H9 (cell line): ENCODE measurements around the gene KDM4C. TPM values are rescaled to one million over a fixed set of nuclear protein-coding genes. Genes with fewer than 3 reads are reported as not detected.

ENCODE experiments used
- DNase-seq: peaks from one replicate; pipeline ENCODE4 v3.0.0-alpha.2; 2017
- H2AFZ ChIP-seq: one replicate; pipeline ENCODE4 v1.6.1; 2013; ENCODE audit warnings: mild to moderate bottlenecking, low read length, control low read depth, moderate library complexity
- H2AK5ac ChIP-seq: 2 replicates; pipeline ENCODE4 v1.6.1; 2013; ENCODE audit warnings: low read length, control low read depth, mixed read lengths; ENCODE audit not compliant: insufficient read length
- H2BK120ac ChIP-seq: one replicate; pipeline ENCODE4 v1.6.1; 2013; ENCODE audit warnings: low read depth, mild to moderate bottlenecking, low read length, control low read depth, inconsistent platforms; ENCODE audit not compliant: poor library complexity, severe bottlenecking
- H2BK12ac ChIP-seq: 2 replicates; pipeline ENCODE4 v1.6.1; 2013; ENCODE audit warnings: low read length, control low read depth, mixed read lengths, low read depth; ENCODE audit not compliant: insufficient read length
- H2BK15ac ChIP-seq: 2 replicates; pipeline ENCODE4 v1.6.1; 2013; ENCODE audit warnings: low read depth, low read length, control low read depth
- H2BK20ac ChIP-seq: one replicate; pipeline ENCODE4 v1.6.1; 2013; ENCODE audit warnings: low read depth, mild to moderate bottlenecking, low read length, control low read depth, inconsistent platforms; ENCODE audit not compliant: poor library complexity, severe bottlenecking
- H2BK5ac ChIP-seq: 2 replicates; pipeline ENCODE4 v1.6.1; 2013; ENCODE audit warnings: low read length, control low read depth, mixed read lengths; ENCODE audit not compliant: insufficient read length
- H3K14ac ChIP-seq: 2 replicates; pipeline ENCODE4 v1.6.1; 2013; ENCODE audit warnings: low read length, control low read depth; ENCODE audit not compliant: insufficient read depth
- H3K18ac ChIP-seq: 2 replicates; pipeline ENCODE4 v1.6.1; 2013; ENCODE audit warnings: low read depth, mild to moderate bottlenecking, mixed read lengths, low read length, control low read depth; ENCODE audit not compliant: insufficient read length
- H3K23ac ChIP-seq: 2 replicates; pipeline ENCODE4 v1.6.1; 2013; ENCODE audit warnings: low read length, control low read depth, mixed read lengths, low read depth; ENCODE audit not compliant: insufficient read length
- H3K23me2 ChIP-seq: 2 replicates; pipeline ENCODE4 v1.6.1; 2013; ENCODE audit warnings: low read depth, mild to moderate bottlenecking, mixed read lengths, low read length, control low read depth; ENCODE audit not compliant: insufficient read length, poor library complexity, severe bottlenecking
- H3K27ac ChIP-seq: 2 replicates; pipeline ENCODE4 v1.5.1; 2013; ENCODE audit warnings: low read length, control low read depth, mixed read lengths, low read depth; ENCODE audit not compliant: insufficient read length
- H3K27me3 ChIP-seq: 2 replicates; pipeline ENCODE4 v1.6.1; 2013; ENCODE audit warnings: low read length, control low read depth, inconsistent platforms; ENCODE audit not compliant: insufficient read depth
- H3K4ac ChIP-seq: 2 replicates; pipeline ENCODE4 v1.6.1; 2013; ENCODE audit warnings: low read depth, mild to moderate bottlenecking, control low read depth, inconsistent platforms, low read length, moderate library complexity
- H3K4me1 ChIP-seq: 2 replicates; pipeline ENCODE4 v1.6.1; 2013; ENCODE audit warnings: low read length, control low read depth, inconsistent platforms; ENCODE audit not compliant: insufficient read depth
- H3K4me2 ChIP-seq: 2 replicates; pipeline ENCODE4 v1.6.1; 2013; ENCODE audit warnings: low read length, control low read depth, mixed read lengths; ENCODE audit not compliant: insufficient read length, insufficient read depth
- H3K56ac ChIP-seq: 2 replicates; pipeline ENCODE4 v1.6.1; 2013; ENCODE audit warnings: low read depth, mild to moderate bottlenecking, mixed read lengths, low read length, control low read depth; ENCODE audit not compliant: insufficient read length
- H3K79me1 ChIP-seq: 2 replicates; pipeline ENCODE4 v1.6.1; 2013; ENCODE audit warnings: low read depth, mild to moderate bottlenecking, moderate library complexity, low read length, control low read depth, inconsistent platforms; ENCODE audit not compliant: insufficient read depth, poor library complexity, severe bottlenecking
- H3K79me2 ChIP-seq: 2 replicates; pipeline ENCODE4 v1.6.1; 2013; ENCODE audit warnings: low read length, control low read depth, inconsistent platforms; ENCODE audit not compliant: insufficient read depth
- H3K9ac ChIP-seq: 2 replicates; pipeline ENCODE4 v1.6.1; 2013; ENCODE audit warnings: low read length, control low read depth, mixed read lengths; ENCODE audit not compliant: insufficient read length; ENCODE audit errors: extremely low read depth
- H3K9me3 ChIP-seq: one replicate; pipeline ENCODE4 v1.6.1; 2013; ENCODE audit warnings: low read depth, low read length, inconsistent platforms; ENCODE audit not compliant: control insufficient read depth
- H3T11ph ChIP-seq: one replicate; pipeline ENCODE4 v1.6.1; 2013; ENCODE audit warnings: mild to moderate bottlenecking, low read length, control low read depth, inconsistent platforms
- H4K20me1 ChIP-seq: one replicate; pipeline ENCODE4 v1.6.1; 2013; ENCODE audit not compliant: control insufficient read depth, insufficient read length, insufficient read depth
- H4K5ac ChIP-seq: 2 replicates; pipeline ENCODE4 v1.6.1; 2013; ENCODE audit warnings: low read depth, mild to moderate bottlenecking, mixed read lengths, low read length, control low read depth; ENCODE audit not compliant: insufficient read length
- H4K8ac ChIP-seq: replicated peaks from 2 replicates; pipeline ENCODE4 v1.6.1; 2013; ENCODE audit warnings: low read length, control low read depth, mixed read lengths, low read depth; ENCODE audit not compliant: insufficient read length
- H4K91ac ChIP-seq: 2 replicates; pipeline ENCODE4 v1.6.1; 2013; ENCODE audit warnings: low read depth, mild to moderate bottlenecking, moderate library complexity, mixed read lengths, low read length, control low read depth; ENCODE audit not compliant: insufficient read length
- H3K27ac Mint-ChIP-seq, 3 experiments: 2 replicates in 2 of 3; 3 replicates in 1 of 3; pipeline ENCODE4 v1.8.0; 2020 to 2021; ENCODE audit warnings: mixed read lengths in 3 of 3, mild to moderate bottlenecking in 1 of 3, moderate library complexity in 1 of 3
- H3K27me3 Mint-ChIP-seq: 2 replicates; pipeline ENCODE4 v1.8.0; 2021; ENCODE audit warnings: low read depth, mild to moderate bottlenecking, moderate library complexity, mixed read lengths
- H3K36me3 Mint-ChIP-seq, 3 experiments: 2 replicates in 2 of 3; 3 replicates in 1 of 3; pipeline ENCODE4 v1.8.0; 2020 to 2021; ENCODE audit warnings: low read depth in 3 of 3, mixed read lengths in 3 of 3; ENCODE audit not compliant: insufficient read depth in 1 of 3
- H3K4me1 Mint-ChIP-seq, 2 experiments: 2 replicates each; pipeline ENCODE4 v1.8.0; 2020; ENCODE audit warnings: mixed read lengths in 2 of 2
- H3K4me3 Mint-ChIP-seq, 2 experiments: 2 replicates in 1 of 2; 3 replicates in 1 of 2; pipeline ENCODE4 v1.8.0; 2020 to 2021; ENCODE audit warnings: mild to moderate bottlenecking in 2 of 2, mixed read lengths in 2 of 2, moderate library complexity in 1 of 2
- H3K9me3 Mint-ChIP-seq, 2 experiments: 2 replicates in 1 of 2; 3 replicates in 1 of 2; pipeline ENCODE4 v1.8.0; 2020; ENCODE audit warnings: mild to moderate bottlenecking in 2 of 2, mixed read lengths in 2 of 2, moderate library complexity in 1 of 2
- WGBS: extraction: QIAGEN DNeasy Blood & Tissue Kit; methylation state at CpG from one replicate; pipeline ENCODE4 v1.1.7; 2013; ENCODE audit warnings: missing lambda C conversion rate, low lambda C conversion rate, mixed read lengths; ENCODE audit not compliant: insufficient read length; ENCODE audit errors: extremely low coverage; 5-methylcytosine and 5-hydroxymethylcytosine counted together
- total RNA-seq: library from RNA; stranded (reverse); gene quantifications from 2 replicates; pipeline ENCODE4 v1.2.1, GENCODE V29; 2021
- TF ChIP-seq, protein P1 (sequence below): fragments of 200-600 bp; sonication (generic); conservative IDR thresholded peaks from 3 replicates; pipeline ENCODE4 v1.8.0; 2021; ENCODE audit warnings: antibody characterized with exemption, mild to moderate bottlenecking

Gene KDM4C
- total RNA-seq, 1 experiment from 2014 or later = 24.0 TPM

DNA sequence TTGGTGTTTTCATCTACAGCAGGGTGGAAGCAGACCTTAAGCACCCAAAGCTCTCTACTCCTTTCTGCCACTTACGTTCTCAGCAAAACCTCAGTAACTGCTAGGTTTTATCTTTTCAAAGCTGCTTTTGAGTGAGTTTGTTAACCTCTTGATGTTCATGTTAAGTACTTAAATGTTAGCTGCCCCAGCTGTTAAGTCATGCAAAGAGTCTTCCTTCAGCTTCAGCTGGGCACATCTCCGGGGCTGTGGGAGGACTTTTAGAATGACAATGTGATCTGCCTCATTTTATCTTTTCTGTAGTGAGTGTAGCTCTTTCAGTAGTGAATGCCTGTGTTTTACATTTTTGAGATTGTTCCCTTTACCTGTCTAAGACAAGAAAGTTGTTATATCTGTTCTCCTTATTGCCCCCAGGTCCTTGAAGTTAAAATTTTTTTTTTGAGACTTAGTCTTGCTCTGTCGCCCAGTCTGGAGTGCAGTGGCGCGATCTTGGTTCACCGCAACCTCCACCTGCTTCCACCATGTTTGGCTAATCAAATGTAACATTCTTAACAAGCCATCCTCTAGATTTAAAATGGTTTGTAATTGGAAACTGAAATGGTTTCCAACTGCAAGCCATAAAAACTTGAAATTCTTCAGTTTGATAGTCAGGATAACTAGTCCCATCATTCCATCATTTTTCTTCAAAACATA, 19.6 kb downstream of the KDM4C start:
- Histone ChIP-seq H3K79me2 (peaks cover 10% of the 10 kb centered on the region; the same call in 1 of the 2 replicates), H3K79me1 (peaks cover 10% of the 10 kb centered on the region), H3K4me2 (peak overlapping the region; percentile 43), H3K23ac (no peak overlapping the region), H2BK20ac (no peak overlapping the region), H4K91ac (no peak overlapping the region), H3K23me2 (no peaks in the 10 kb centered on the region), H2AFZ (no peak overlapping the region), H3K4ac (no peak overlapping the region), H3K56ac (no peak overlapping the region), H3K27ac (peak overlapping the region; percentile 86), H3K4me1 (peaks cover 6% of the 10 kb centered on the region), H3K14ac (no peak overlapping the region), H4K20me1 (no peaks in the 10 kb centered on the region), H2AK5ac (no peak overlapping the region), H2BK5ac (no peak overlapping the region), H3K18ac (no peak overlapping the region), H3T11ph (no peak overlapping the region), H2BK120ac (no peak overlapping the region), H4K5ac (no peak overlapping the region), H3K9ac (no peak overlapping the region), H3K27me3 (no peaks in the 10 kb centered on the region), H3K9me3 (no peaks in the 10 kb centered on the region), H4K8ac (no peak overlapping the region), H2BK15ac (no peak overlapping the region), H2BK12ac (no peak overlapping the region)
- Mint-ChIP-seq H3K27me3 (no peaks in the 10 kb centered on the region), H3K4me3 (peak overlapping the region; percentile 46 to 54), H3K4me1 (peaks cover 47% of the 10 kb centered on the region in 2 experiments), H3K36me3 (peaks cover 0 to 4% (median 0%) of the 10 kb centered on the region in 3 experiments; a peak in 3 of 7 replicates), H3K27ac (peak overlapping the region; percentile 88 to 96 (median 92)), H3K9me3 (no peaks in the 10 kb centered on the region)
- peak; percentile 76 for DNase-seq
- WGBS = no CpG with 5 or more reads among the region's 6 CpGs
- TF ChIP-seq, protein P1, sequence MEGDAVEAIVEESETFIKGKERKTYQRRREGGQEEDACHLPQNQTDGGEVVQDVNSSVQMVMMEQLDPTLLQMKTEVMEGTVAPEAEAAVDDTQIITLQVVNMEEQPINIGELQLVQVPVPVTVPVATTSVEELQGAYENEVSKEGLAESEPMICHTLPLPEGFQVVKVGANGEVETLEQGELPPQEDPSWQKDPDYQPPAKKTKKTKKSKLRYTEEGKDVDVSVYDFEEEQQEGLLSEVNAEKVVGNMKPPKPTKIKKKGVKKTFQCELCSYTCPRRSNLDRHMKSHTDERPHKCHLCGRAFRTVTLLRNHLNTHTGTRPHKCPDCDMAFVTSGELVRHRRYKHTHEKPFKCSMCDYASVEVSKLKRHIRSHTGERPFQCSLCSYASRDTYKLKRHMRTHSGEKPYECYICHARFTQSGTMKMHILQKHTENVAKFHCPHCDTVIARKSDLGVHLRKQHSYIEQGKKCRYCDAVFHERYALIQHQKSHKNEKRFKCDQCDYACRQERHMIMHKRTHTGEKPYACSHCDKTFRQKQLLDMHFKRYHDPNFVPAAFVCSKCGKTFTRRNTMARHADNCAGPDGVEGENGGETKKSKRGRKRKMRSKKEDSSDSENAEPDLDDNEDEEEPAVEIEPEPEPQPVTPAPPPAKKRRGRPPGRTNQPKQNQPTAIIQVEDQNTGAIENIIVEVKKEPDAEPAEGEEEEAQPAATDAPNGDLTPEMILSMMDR = no peak
